NCI-H146 treated with DMSO at 0.1 percent for 48 hours (cell line): ENCODE data around the gene EDEM1.

ENCODE experiments used
- DNase-seq: peaks from one replicate; lab custom pipeline; 2025; ENCODE audit not compliant: unreplicated experiment; lab: John Stamatoyannopoulos, UW

Gene EDEM1

DNA sequence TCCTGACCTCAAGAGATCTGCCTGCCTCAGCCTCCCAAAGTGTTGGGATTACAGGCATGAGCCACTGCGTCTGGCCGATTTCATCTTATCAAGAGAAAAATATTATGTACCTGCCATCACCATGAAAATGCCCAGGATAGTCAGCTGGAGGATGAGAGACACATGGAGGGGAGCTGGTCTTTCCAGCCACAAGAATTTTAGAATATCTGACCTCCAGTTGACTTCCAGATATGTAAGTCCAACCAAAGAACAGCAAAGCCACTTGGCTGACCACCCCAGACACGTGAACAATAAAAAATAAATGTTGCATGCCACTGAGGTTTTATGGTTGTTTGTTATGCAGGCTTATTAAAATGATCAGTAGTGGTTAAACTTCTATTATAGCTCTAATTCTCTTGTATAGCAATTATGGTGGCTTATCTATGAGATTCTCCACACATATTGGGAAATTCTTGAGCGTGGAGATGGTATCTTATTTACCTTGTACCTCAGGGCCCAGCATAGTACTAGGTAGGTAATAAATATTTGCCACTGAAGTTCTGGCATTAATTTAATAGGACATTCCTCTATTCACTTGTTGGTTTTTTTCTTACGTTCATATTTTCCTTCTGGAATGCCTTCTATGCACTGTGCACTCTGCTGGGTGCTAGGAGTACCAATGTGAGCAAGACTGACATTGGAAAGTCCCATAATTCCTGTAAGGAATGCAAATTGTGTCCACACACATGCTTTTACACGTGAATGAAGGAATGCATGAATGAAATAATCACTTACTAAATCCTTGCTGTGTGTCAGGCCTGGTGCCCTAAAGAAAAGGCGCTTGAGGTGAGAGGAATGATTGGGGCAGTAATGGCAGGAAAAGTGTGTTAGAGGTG, 77.6 kb downstream of the EDEM1 start:
- DNase-seq, result no peak

DNA sequence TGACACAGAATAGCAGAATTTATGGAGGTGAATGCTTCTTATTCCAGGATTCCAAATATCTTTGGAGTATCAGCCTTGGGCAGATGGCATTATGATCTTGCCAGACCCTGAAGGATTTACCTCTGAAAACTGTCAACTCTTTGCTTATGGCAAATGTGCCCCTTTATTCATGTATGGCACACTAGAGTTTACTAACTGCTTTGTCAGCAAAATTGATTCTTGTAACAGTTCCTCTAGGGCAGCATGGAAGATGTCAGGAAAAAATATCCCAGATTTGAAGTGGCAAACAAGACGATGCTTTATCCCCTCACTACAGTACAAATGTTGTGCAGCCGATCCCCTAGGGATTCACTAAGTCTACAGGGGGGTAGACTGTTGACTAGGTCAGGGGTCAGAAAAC, 79.7 kb downstream of the EDEM1 start:
- DNase-seq, result no peak

- DNase-seq, result no peak
Observed at GRCh38 chr3:5267889-5268288, 80.4 kb downstream of the EDEM1 start.
